MCF 10A (cell line): Measurements from ENCODE around the gene DNM3. TPM values are rescaled to one million over a fixed set of nuclear protein-coding genes. Genes with fewer than 3 reads are reported as not detected.

Source experiments
- BruUV-seq: library from RNA; stranded (reverse); fragments of 400-500 nt; replicated peaks from 2 replicates; lab custom pipeline; 2021; lab: Mats Ljungman, UMichigan
- CTCF ChIA-PET: fragments of 300-600 bp; sonication (Branson Sonifier 250); formaldehyde crosslinking; extraction: SDS; loops from one replicate; lab custom pipeline; 2021; ENCODE audit warnings: antibody characterized with exemption, inconsistent platforms; lab: Yijun Ruan, JAX
- POLR2A ChIA-PET: fragments of 300-600, 350-650 bp; sonication (Branson Sonifier 250); formaldehyde crosslinking; extraction: SDS; loops from one replicate; lab custom pipeline; 2020; ENCODE audit warnings: antibody characterized with exemption, inconsistent platforms; lab: Yijun Ruan, JAX
- DNase-seq: peaks from one replicate; pipeline ENCODE4 v3.0.0-alpha.2; 2018; ENCODE audit not compliant: unreplicated experiment
- H3K27ac Mint-ChIP-seq: one replicate; pipeline ENCODE4 v1.8.0; 2022; ENCODE audit warnings: mild to moderate bottlenecking, low read depth, mixed read lengths; ENCODE audit not compliant: unreplicated experiment
- H3K27me3 Mint-ChIP-seq: one replicate; pipeline ENCODE4 v1.8.0; 2022; ENCODE audit warnings: mixed read lengths; ENCODE audit not compliant: insufficient read depth, unreplicated experiment
- H3K36me3 Mint-ChIP-seq: one replicate; pipeline ENCODE4 v1.8.0; 2022; ENCODE audit warnings: mild to moderate bottlenecking, moderate library complexity, mixed read lengths; ENCODE audit not compliant: insufficient read depth, unreplicated experiment
- H3K4me1 Mint-ChIP-seq: one replicate; pipeline ENCODE4 v1.8.0; 2022; ENCODE audit warnings: mixed read lengths; ENCODE audit not compliant: insufficient read depth, unreplicated experiment
- H3K4me3 Mint-ChIP-seq: one replicate; pipeline ENCODE4 v1.8.0; 2022; ENCODE audit warnings: mild to moderate bottlenecking, moderate library complexity, mixed read lengths; ENCODE audit not compliant: unreplicated experiment
- H3K9me3 Mint-ChIP-seq: one replicate; pipeline ENCODE4 v1.8.0; 2022; ENCODE audit warnings: mixed read lengths; ENCODE audit not compliant: unreplicated experiment
- CTCF ChIP-seq: fragments of 200-600 bp; IDR thresholded peaks from one replicate; pipeline ENCODE4 v1.8.0; 2022; ENCODE audit warnings: antibody characterized with exemption, mild to moderate bottlenecking; ENCODE audit not compliant: unreplicated experiment
- intact Hi-C: fragments of 100-400 bp; cut with micrococcal nuclease; formaldehyde crosslinking; loops from 2 replicates; pipeline ENCODE4 v1.14.1; 2022
- total RNA-seq: library from RNA; stranded (reverse); gene quantifications from 2 replicates; pipeline ENCODE4 v1.2.3, GENCODE V29; 2022

The DNM3 gene
- total RNA-seq, 1 experiment from 2014 or later, result 0.68 TPM

- no peak for DNase-seq
- intact Hi-C loops, result no loop called here
- no peaks in the 10 kb centered on the region for H3K36me3 Mint-ChIP-seq
- no TSS peak for BruUV-seq
- ChIA-PET POLR2A (interaction anchor here (0.9 to 1.2 kb wide), 2 partner anchors 13 to 120 kb away, joined by 3 read pairs; no protein-coding TSS in a partner anchor), CTCF (interaction anchor here (0.7 to 0.9 kb wide), 3 partner anchors 13 to 47 kb away, joined by 3 read pairs; no protein-coding TSS in a partner anchor)
- no peak overlapping the region for H3K27ac Mint-ChIP-seq
- no peaks in the 10 kb centered on the region for H3K4me1 Mint-ChIP-seq
- H3K9me3 Mint-ChIP-seq, result peaks cover 7% of the 10 kb centered on the region
- TF ChIP-seq CTCF, result no peak
- no peaks in the 10 kb centered on the region for H3K27me3 Mint-ChIP-seq
- H3K4me3 Mint-ChIP-seq, result no peak overlapping the region
Observed at GRCh38 chr1:172206256-172206655, 365.0 kb downstream of the DNM3 start.

- H3K4me1 Mint-ChIP-seq, result no peaks in the 10 kb centered on the region
- no peak overlapping the region for H3K27ac Mint-ChIP-seq
- no peaks in the 10 kb centered on the region for H3K36me3 Mint-ChIP-seq
- CTCF ChIA-PET, result interaction anchor here (0.6 kb wide), 1 partner anchor 225 kb away, joined by 3 read pairs; no protein-coding TSS in a partner anchor
- no peak overlapping the region for H3K4me3 Mint-ChIP-seq
- no peak for DNase-seq
- POLR2A ChIA-PET, result no interaction called here
- intact Hi-C loops, result no loop called here
- BruUV-seq, result no TSS peak
- TF ChIP-seq CTCF, result no peak
- H3K9me3 Mint-ChIP-seq, result peaks cover 7% of the 10 kb centered on the region
- no peaks in the 10 kb centered on the region for H3K27me3 Mint-ChIP-seq
Observed at GRCh38 chr1:172208635-172209034, 367.3 kb downstream of the DNM3 start.

GRCh38 chr1:172211221-172211620 lies 369.9 kb downstream of the DNM3 start:
- Mint-ChIP-seq H3K4me1 (no peaks in the 10 kb centered on the region), H3K27me3 (no peaks in the 10 kb centered on the region), H3K9me3 (no peaks in the 10 kb centered on the region), H3K36me3 (no peaks in the 10 kb centered on the region), H3K4me3 (no peak overlapping the region), H3K27ac (no peak overlapping the region)
- BruUV-seq, result no TSS peak
- POLR2A ChIA-PET, result no interaction called here
- no peak for DNase-seq
- intact Hi-C loops, result no loop called here
- CTCF ChIA-PET, result interaction anchor here (1.0 kb wide), 1 partner anchor 28 kb away, joined by 4 read pairs; no protein-coding TSS in a partner anchor
- no peak for TF ChIP-seq CTCF

GRCh38 chr1:172212124-172212523 lies 370.8 kb downstream of the DNM3 start:
- no TSS peak for BruUV-seq
- DNase-seq, result no peak
- Mint-ChIP-seq H3K4me1 (no peaks in the 10 kb centered on the region), H3K4me3 (no peak overlapping the region), H3K27ac (no peak overlapping the region), H3K27me3 (no peaks in the 10 kb centered on the region), H3K9me3 (no peaks in the 10 kb centered on the region), H3K36me3 (no peaks in the 10 kb centered on the region)
- ChIA-PET CTCF (interaction anchor here (0.5 to 0.9 kb wide), 3 partner anchors 13 to 121 kb away, joined by 3 to 4 read pairs (median 3); no protein-coding TSS in a partner anchor), POLR2A (interaction anchor here (1.1 to 1.2 kb wide), 2 partner anchors 15 to 25 kb away, joined by 3 to 4 read pairs; no protein-coding TSS in a partner anchor)
- TF ChIP-seq CTCF, result no peak
- intact Hi-C loops, result no loop called here
